Pons (tissue), 1 donor: ENCODE results near the gene ACRBP.

Experiments
- DNase-seq: peaks from one replicate; pipeline ENCODE4 v3.0.0-alpha.2; 2016; ENCODE audit warnings: low spot score

The ACRBP gene

GRCh38 chr12:6647083-6647604 is at the start of gene ACRBP:
Gene ACRBP (minus strand): TSS chr12:6647432. CDS start chr12:6647366, 66 bp downstream.
- DNase-seq = peak; percentile 77

GRCh38 chr12:6695313-6696045 is 48.2 kb upstream of the ACRBP start:
- no peak for DNase-seq

- DNase-seq = no peak
Observed at GRCh38 chr12:6694701-6695100, 47.5 kb upstream of the ACRBP start.

- DNase-seq = no peak
Observed at GRCh38 chr12:6693832-6694355, 46.7 kb upstream of the ACRBP start.

- DNase-seq = no peak
Observed at GRCh38 chr12:6692888-6693287, 45.7 kb upstream of the ACRBP start.

- no peak for DNase-seq
Observed at GRCh38 chr12:6691473-6691872, 44.2 kb upstream of the ACRBP start.

- DNase-seq = peak; percentile 100
Observed at GRCh38 chr12:6688999-6689882, 42.0 kb upstream of the ACRBP start, which contains the start of gene ZNF384. Gene ZNF384 (minus strand): TSS chr12:6689375. CDS start chr12:6679520, 9,855 bp downstream.

- peak; percentile 92 for DNase-seq
Observed at GRCh38 chr12:6688543-6688998, 41.3 kb upstream of the ACRBP start.

- no peak for DNase-seq
Observed at GRCh38 chr12:6685814-6686213, 38.6 kb upstream of the ACRBP start.

- no peak for DNase-seq
Observed at GRCh38 chr12:6684609-6685008, 37.4 kb upstream of the ACRBP start.

- no peak for DNase-seq
Observed at GRCh38 chr12:6676962-6677361, 29.7 kb upstream of the ACRBP start.

- DNase-seq = no peak
Observed at GRCh38 chr12:6672143-6672542, 24.9 kb upstream of the ACRBP start.

- no peak for DNase-seq
Observed at GRCh38 chr12:6667559-6668210, 20.5 kb upstream of the ACRBP start.

GRCh38 chr12:6666211-6666610 is 19.0 kb upstream of the ACRBP start:
- DNase-seq = no peak

GRCh38 chr12:6664902-6665301 is 17.7 kb upstream of the ACRBP start:
- DNase-seq = no peak

GRCh38 chr12:6662906-6663742 is 15.9 kb upstream of the ACRBP start, which contains the start of gene ING4:
Gene ING4 (minus strand): TSS chr12:6663119. CDS start chr12:6663101, 18 bp downstream.
- peak; percentile 100 for DNase-seq

- DNase-seq = no peak
Observed at GRCh38 chr12:6662602-6662905, 15.3 kb upstream of the ACRBP start.

GRCh38 chr12:6653987-6654386 is 6.8 kb upstream of the ACRBP start:
- DNase-seq = no peak

- DNase-seq = no peak
Observed at GRCh38 chr12:6653342-6653741, 6.1 kb upstream of the ACRBP start.

- DNase-seq = no peak
Observed at GRCh38 chr12:6652391-6652790, 5.2 kb upstream of the ACRBP start.

GRCh38 chr12:6650832-6651231 is 3.6 kb upstream of the ACRBP start:
- no peak for DNase-seq
